ENCODE data around the gene ROCK2.

ROCK2 gene

GRCh38 chr2:11325961-11326676, 18.3 kb downstream of the ROCK2 start:
- no peak overlapping the region for H3K27ac ChIP-seq
- no peak for TF ChIP-seq CTCF (IDR thresholded peaks at IDR 0.05)

- no peak overlapping the region for H3K27ac ChIP-seq
- TF ChIP-seq CTCF (IDR thresholded peaks at IDR 0.05) (no peak), ZFX (IDR thresholded peaks at IDR 0.05; ENCODE audit: borderline replicate concordance) (no peak)
Measured at GRCh38 chr2:11321847-11322246, 22.6 kb downstream of the ROCK2 start.

- H3K27ac ChIP-seq: no peak overlapping the region
- TF ChIP-seq CTCF (IDR thresholded peaks at IDR 0.05): peak; percentile 15; the same call in 1 of the 2 replicates
- TF ChIP-seq ZFX (IDR thresholded peaks at IDR 0.05; ENCODE audit: borderline replicate concordance): no peak
Measured at GRCh38 chr2:11320698-11321492, 23.5 kb downstream of the ROCK2 start.

- no peak overlapping the region for H3K27ac ChIP-seq
Measured at GRCh38 chr2:11319939-11320338, 24.5 kb downstream of the ROCK2 start.

GRCh38 chr2:11315074-11315705, 29.2 kb downstream of the ROCK2 start:
- TF ChIP-seq CTCF (IDR thresholded peaks at IDR 0.05) (no peak), ZFX (IDR thresholded peaks at IDR 0.05; ENCODE audit: borderline replicate concordance) (no peak)
- H3K27ac ChIP-seq: no peak overlapping the region

More at GRCh38 chr2:11319939-11320338, 24.5 kb downstream of the ROCK2 start:
- TF ChIP-seq ZFX (IDR thresholded peaks at IDR 0.05; ENCODE audit: borderline replicate concordance) (no peak), CTCF (IDR thresholded peaks at IDR 0.05) (no peak)

- H3K27ac ChIP-seq: no peak overlapping the region
- TF ChIP-seq CTCF (IDR thresholded peaks at IDR 0.05): no peak
- no peak for TF ChIP-seq ZFX (IDR thresholded peaks at IDR 0.05; ENCODE audit: borderline replicate concordance)
Measured at GRCh38 chr2:11314487-11314886, 29.9 kb downstream of the ROCK2 start.
